ENCODE measurements around the gene CUBN.

Gene CUBN

DNA sequence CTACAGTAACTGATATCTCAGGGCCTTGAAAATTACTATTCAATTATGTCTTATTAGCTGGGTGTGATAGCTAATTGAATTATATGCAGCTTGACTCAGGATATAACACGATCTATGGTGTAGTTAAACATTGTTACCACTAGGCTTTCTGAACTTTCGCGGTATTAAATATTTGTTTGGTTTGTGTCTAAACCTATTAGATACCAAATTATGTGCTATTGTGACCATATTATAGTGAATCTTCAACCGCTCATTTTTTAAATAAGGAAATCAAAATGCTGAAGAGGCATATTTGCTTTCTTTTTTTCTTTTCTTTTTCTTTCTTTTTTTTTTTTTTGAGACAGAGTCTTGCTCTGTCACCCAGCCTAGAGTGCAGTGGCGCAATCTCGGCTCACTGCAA, 213.1 kb downstream of the CUBN start:
- DNase-seq (ENCODE audit: low spot score), result no peak

DNA sequence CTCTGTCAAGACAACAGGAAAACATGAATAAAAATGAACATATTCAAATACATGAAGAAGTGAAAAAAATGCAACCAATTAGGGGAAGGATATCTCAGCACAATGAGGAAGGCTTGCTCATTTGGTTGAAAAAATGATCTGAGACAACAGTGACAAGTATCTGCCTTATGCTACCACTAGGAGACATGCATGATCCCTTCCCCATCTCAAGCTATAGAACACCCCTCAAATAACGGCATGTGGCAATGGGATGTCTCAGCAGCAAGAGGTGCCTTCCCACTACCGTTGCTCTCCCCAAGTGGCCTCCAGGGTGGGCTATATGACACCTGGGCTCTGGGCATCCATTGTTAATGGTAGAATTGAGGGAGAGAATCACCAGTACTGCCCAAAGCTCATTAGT, 214.3 kb downstream of the CUBN start:
- no peak for DNase-seq (ENCODE audit: low spot score)

DNA sequence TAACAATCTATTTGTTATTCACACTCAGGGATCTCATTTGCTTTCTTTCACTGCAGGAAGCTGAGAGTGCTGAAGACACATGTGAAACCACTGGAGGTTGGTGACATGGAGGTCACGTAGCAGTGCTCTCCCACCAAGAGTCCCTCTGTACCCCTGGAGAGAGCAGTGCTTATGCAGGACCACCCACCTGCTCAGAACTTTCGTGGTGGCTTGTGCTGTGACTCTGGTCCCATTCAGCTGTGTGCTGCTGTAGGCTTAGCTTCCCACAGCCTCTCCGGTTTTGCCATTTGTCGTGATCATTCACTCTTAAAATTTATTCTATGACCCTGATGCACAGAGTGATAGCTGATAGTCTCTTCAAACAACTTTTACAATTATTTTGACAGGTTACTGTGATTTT, 216.3 kb downstream of the CUBN start:
- DNase-seq (ENCODE audit: low spot score), result no peak

GRCh38 chr10:16910793-16911164, 218.8 kb downstream of the CUBN start:
- DNase-seq (ENCODE audit: low spot score), result no peak

DNA sequence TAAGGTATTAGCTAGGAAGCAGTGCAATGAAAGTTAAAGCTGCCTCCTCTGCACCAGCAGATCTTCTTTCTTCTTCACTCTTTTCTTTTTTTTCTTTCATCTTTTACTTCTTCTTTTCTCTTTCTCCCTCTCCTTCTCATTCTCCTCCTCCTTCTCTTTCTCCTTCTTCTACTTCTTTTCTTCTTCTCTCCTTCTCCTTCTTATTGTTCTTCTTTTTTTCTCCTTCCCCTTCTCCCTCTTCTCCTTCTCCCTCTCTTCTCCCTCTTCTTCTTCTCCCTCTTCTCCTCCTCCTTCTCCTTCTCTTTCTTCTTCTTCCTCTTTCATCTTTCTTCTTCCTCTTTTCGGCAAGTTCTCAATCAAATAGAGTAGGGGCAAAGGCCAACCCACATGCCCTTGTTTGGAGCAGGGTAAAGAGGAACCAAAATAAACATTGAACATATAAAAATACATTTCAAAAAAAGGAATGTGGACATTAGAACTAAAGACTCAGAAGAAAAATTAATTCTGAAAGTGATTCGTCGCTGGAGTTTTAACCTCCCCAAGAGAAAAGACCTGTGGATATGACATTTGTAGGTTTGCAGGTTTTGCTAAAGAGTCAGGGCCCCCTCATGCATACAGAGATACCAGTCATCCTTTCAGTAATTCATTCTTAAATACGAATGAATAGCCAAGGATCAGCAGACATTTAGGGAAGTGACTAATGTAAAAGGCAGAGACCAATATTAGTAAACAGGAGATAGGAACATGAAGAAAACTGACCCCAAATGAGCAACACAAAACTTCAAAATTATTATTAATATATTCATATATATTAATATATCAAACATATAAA, 219.4 kb downstream of the CUBN start:
- DNase-seq (ENCODE audit: low spot score), result no peak

- no peak for DNase-seq (ENCODE audit: low spot score)
Measured at GRCh38 chr10:16909271-16909767, 220.3 kb downstream of the CUBN start.

DNA sequence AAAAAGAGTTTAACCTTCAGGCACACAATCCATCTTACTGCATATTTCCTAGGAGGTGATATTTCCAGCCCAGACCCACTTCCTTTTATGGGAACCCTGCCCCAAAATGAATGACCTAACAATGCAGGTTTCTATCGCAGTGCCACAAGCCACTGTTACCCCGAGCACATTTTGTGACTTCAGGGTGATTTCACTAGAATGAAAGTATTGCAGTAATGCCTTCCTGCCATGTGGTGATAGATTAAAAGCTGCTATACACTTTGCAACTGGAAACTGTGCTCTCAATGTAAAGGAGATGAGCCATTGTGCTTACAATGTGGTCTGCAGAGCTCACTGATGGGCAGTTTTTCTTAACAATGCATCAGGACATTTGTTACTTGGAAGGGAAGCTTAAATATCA, 221.9 kb downstream of the CUBN start:
- no peak for DNase-seq (ENCODE audit: low spot score)

DNA sequence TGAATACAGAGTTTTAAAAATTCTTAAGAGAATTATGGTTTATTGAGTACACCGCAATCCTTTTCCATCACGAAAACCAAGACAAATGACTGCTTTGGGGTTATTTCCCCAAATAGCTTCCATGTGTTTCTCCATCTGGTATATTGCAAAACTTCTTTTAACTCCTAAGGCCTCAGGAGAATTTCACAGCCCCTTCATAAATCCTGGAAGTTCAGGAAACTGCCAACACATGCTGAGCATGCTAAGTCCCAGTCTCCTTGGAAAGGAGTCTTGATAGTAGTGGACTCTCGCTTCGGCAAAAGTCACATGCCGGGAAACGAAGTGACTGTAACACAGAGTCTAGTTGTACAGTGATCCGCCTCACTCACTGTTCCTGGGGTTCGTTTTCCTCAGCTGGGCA, 224.3 kb downstream of the CUBN start:
- DNase-seq (ENCODE audit: low spot score), result no peak

DNA sequence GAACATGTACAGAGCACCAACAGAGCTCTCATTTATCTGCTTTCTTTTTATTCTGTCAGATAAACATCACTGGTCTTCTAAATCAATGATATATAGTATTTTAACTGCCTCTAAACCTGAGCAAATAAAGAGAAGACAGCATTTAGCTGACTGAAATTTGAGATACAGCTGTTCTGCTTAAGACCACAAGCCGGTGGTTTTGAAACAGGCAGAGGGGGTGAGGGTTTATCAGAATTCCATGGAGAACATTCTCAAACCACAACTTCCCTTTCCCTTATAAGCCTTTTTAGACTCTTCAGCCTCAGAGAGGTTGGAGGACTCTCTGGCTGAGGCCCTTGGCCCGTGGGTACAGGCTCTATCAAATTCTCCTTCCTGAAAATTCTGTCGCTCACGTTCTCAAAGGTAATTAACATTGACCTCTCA, 225.0 kb downstream of the CUBN start:
- no peak for DNase-seq (ENCODE audit: low spot score)

DNA sequence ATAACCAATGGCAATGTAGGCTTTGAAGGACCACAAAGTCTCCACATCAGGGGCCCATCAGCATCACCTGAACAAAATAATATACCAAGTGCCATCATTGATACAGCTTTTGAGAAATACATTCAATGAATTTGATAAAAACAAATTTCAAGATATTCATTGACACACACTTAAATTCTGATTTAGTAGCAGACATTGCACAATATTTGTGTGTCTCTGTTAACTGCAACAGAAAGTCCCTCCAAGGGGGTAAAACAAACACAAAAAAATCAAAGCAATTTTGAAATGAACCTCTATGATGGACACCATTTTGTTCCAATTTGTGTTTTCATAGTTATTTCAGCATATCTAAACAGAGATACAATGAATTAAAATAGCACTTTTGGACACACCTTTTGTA, 225.6 kb downstream of the CUBN start:
- DNase-seq (ENCODE audit: low spot score), result no peak

DNA sequence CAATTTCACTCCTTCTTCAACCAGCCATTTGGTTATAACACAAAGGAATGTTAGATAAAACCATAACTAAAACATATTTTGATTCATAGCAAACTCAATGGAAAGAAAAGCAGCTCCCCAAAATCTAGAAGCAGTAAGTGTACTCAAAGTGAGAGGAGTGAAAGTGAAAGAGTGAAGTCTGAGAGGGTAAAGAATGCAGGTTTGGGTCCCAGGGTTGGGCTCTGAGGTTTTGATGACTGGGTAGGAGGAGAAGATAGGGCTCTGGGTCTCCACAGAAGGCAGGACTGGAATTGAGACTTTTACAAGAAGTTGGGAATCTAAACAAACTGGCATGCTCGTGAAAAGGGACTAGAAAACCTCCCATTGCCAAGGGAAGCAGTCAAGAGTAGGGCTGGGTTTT, 227.0 kb downstream of the CUBN start:
- no peak for DNase-seq (ENCODE audit: low spot score)

- no peak for DNase-seq (ENCODE audit: low spot score)
Measured at GRCh38 chr10:16901106-16901505, 228.5 kb downstream of the CUBN start.

- DNase-seq (ENCODE audit: low spot score), result no peak
Measured at GRCh38 chr10:16896993-16897392, 232.6 kb downstream of the CUBN start.

DNA sequence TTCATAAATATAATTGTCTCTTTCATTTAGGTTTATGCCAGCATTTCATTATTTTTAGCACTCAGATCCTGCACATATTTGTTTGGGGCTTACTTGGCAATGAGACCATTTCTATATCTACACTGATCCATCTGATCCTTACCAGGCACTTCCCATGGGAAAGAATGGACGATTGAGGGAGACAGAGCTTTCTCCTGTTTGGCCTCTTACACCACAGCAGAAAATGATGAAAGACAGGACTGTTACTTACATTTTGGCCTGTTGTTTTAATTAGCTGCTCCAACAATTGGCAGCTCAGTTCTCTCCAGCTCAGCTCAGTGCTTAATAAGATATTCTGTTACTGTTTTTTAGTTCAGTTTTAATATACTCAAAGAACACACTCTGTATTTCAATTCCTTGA, 234.8 kb downstream of the CUBN start:
- no peak for DNase-seq (ENCODE audit: low spot score)

DNA sequence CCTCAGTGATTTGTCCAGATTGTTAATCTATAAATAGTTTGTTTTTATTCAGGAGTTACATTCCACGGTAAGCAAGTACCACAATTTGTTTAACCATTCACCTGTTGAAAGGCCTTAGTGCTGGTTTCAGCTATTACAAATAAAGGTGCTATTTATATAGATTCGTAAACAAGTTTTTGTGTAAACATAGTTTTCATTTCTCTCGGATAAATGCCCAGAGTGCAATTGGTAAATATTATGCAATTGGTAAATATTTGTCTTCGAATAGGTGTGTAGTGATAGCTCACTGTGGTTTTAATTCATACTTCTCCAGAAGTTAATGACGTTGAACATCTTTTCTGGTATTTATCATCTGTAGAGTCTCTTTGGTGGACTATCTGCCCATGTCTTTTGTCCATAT, 235.9 kb downstream of the CUBN start:
- DNase-seq (ENCODE audit: low spot score), result no peak

DNA sequence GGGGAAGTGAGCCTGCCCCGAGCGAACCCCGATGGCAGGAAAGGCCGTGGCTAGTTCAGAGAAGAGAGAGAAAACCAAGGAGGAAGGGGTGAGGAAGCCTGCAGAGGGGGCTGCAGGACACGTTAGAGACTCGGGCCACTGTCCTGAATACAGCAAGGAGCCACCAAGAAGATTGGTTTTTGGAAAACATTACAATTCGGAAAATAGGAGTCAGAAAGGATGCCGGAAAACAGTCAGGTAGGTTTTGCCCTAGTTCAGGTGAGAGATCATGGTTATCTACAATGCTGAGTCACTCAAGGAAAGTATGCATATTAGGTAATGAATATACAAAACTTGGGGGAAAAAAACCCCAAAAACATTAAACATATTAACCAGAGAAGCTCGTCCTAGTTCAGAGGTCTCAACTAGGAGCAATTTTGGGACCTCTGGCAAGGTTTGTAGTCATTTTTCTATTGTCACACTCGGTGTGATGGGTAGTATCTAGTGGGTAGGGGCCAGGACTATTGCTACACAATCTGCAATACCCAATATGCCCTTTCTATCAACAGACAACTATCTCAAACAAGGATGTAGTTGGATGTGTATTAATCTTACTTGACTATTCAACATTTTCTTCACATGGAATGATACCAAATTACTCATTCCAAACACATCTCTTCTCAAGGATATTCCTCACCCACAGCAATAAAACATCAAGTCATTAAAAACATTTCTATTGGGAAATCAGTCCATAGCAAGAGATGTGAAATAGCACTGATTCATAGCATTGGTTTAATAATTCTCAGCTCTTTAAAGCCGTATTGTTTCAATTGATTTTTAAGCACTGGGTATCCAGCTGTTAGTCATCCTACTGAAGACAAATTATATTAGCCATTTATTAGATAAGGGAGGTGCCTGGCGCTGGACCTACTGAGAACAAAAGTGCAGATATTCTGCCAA, 238.0 kb downstream of the CUBN start:
- DNase-seq (ENCODE audit: low spot score), result peak; percentile 35

GRCh38 chr10:16890691-16891090, 238.9 kb downstream of the CUBN start:
- no peak for DNase-seq (ENCODE audit: low spot score)

DNA sequence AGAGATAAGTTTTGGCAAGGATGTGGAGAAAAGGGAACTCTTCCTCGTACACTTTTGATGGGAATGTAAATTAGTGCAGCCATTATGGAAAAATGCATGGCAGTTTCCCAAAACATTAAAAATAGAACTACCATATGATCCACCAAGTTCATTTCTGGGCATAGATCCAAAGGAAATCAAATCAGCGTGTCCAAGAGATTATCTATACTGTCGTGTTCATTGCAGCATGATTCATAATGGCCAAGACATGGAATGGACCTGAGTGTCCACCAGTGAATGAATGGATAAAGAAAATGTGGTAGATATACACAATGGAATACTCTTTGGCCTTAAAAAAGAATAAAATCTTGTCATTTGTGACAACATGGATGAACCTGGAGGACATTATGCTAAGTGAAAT, 242.0 kb downstream of the CUBN start:
- DNase-seq (ENCODE audit: low spot score), result no peak

- no peak for DNase-seq (ENCODE audit: low spot score)
Measured at GRCh38 chr10:16886031-16886430, 243.6 kb downstream of the CUBN start.

DNA sequence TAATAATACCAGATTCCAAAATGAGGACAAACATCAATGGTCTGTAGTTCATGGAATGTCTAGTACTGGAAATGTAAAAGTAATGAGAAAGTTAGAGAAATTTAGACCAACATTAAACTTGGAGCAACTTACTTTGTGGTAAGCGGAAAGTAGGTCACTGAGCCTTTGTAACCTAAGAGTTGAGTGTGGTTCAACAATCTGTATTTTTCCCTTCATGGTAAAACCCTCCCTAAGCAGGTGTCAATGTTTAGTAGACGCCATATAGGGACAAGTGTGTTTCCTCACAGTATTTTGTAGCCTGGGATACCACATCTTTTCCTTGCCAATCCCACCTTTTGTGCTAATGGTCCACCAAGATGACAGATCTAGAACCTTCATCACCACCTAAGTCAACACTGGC, 245.1 kb downstream of the CUBN start:
- no peak for DNase-seq (ENCODE audit: low spot score)

- DNase-seq (ENCODE audit: low spot score), result no peak
Measured at GRCh38 chr10:16883084-16883483, 246.5 kb downstream of the CUBN start.

DNA sequence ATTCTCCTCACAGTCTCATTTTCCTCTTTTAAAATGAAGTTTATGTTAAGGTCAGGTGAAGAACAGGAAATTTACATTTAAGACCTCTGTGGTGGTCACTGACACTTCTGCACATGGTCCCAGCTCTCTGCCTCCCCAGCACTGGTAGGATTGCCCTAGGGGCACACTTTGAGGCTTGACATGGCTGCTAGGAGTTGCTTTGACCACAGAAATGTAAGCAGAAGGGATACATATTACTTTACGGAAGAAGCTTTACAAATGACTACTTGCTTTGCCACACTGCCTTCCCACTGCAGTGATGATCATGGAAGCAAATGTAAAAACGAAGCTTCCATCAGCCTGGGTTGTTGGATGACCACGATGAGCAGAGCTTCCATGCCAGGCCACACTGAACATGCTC, 259.3 kb downstream of the CUBN start:
- DNase-seq (ENCODE audit: low spot score), result no peak

GRCh38 chr10:16867990-16868389, 261.6 kb downstream of the CUBN start:
- no peak for DNase-seq (ENCODE audit: low spot score)

Measured in hepatic stellate cell (primary cell).